HAP-1 (cell line): ENCODE data around the gene CYP4F22.
"Not testable (repeated sequence)": the region's sequence is repeated elsewhere in the genome, so short reads cannot be mapped to it uniquely, and the experiment has no call there.

Experiments used
- DNase-seq, 2 experiments: peaks; one replicate each; pipeline ENCODE4 v3.0.0-alpha.2; 2016 to 2020; ENCODE audit warnings: low spot score in 2 of 2
- H3K27me3 ChIP-seq: fragments of 250-450 bp; sonication (Bioruptor Pico); 2 replicates; pipeline ENCODE4 v1.5.1; 2020; ENCODE audit warnings: low read depth, mild to moderate bottlenecking, moderate library complexity
- H3K36me3 ChIP-seq: fragments of 250-450 bp; sonication (Bioruptor Pico); replicated peaks from 2 replicates; pipeline ENCODE4 v1.5.1; 2020; ENCODE audit warnings: mild to moderate bottlenecking
- H3K4me1 ChIP-seq: fragments of 250-450 bp; sonication (Bioruptor Pico); 2 replicates; pipeline ENCODE4 v1.5.1; 2020; ENCODE audit warnings: mild to moderate bottlenecking
- H3K4me3 ChIP-seq: fragments of 250-450 bp; sonication (Bioruptor Pico); 2 replicates; pipeline ENCODE4 v1.5.1; 2020; ENCODE audit warnings: mild to moderate bottlenecking, moderate library complexity
- H3K9me3 ChIP-seq: fragments of 250-450 bp; sonication (Bioruptor Pico); 2 replicates; pipeline ENCODE4 v1.5.1; 2020; ENCODE audit warnings: mild to moderate bottlenecking, moderate library complexity
- in situ Hi-C: fragments of 300-500 bp; cut with MboI; formaldehyde crosslinking; loops from 3 replicates; pipeline ENCODE4 v1.14.3; 2020; ENCODE audit warnings: low sequenced_read_pairs, inconsistent platforms, mixed read lengths

CYP4F22 gene

DNA sequence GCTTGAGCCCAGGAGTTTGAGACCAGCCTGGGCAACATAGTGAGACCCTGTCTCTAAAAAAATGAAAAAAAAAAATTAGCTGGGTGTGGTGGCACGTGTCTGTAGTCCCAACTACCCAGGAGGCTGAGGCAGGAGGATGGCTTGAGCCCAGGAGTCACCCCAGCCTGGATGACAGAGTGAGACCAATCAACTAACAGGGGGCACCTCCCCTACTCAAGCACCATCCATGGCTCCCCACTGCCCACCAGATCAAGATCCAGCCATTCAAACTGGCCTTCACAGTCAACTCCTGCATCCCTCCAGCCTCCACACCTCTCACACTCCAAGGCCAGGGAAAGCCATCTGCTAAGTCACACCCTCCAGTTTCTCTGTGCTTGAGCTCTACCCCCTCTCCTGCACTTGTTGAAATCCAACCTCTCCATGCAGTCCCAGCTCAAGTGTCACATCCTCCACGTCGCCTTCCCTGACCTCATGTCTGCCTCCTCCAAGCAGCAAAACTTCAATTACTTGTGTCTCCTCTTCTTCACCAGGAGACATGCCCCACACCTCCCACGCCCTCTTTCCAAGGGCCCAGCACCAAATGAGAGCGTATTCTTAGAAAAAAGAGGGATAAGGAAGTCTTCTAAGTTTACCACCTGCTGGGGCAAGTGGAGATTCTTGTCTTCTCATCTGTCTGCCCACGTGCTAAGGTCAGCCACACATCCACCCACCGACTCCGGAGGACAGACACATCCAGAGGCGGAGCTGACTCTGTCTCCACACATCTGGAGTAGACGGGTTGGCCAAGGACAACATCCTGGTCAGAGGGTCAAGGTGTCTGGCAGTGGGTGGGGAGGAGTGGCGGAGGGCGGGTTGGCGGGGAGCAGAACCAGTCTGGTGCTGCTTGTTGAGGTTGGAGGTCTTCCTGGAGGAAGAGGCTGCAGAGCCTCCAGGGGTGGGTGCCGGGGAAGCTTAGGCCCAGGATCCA is 974 bp upstream of the CYP4F22 start:
- Histone ChIP-seq H3K36me3 (no peaks in the 10 kb centered on the region), H3K27me3 (peaks cover 22% of the 10 kb centered on the region), H3K4me3 (no peak overlapping the region), H3K9me3 (no peaks in the 10 kb centered on the region), H3K4me1 (no peaks in the 10 kb centered on the region)
- in situ Hi-C loops, result no loop called here
- DNase-seq, result no peak

DNA sequence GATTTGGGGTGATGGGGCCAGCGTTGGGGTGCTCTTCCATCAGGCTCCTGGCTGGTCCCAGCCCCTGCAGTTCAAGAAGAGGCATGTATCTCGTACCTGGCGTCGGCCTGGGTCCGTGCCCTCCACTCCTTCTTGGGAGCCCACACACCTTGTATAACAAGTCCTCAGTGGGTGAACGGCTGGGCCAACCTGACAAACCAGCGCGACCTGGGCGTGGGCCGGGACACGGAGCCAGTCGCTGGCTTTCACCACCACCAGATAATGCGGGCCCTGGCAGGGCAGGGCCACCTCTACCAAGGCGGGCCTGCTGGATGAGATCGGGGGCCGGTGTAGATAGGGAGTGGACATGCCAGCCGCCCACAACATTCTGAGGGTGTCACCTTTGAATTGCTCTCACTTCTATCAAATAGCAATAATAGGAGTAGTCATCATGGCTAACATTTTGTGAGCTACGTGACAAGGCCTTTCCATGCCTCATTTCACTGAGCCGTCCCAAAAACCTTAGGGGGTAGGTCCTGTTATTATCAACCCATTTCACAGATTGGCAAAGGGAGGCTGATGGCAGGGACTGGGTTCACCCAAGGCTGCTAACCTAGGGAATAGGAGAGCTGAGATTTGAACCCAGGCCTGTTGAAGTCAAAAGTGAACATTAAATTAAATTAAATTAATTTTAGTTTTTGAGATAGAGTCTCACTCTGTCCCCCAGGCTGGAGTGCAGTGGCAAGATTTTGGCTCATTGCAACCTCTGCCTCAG is 3.5 kb downstream of the CYP4F22 start:
- no peak for DNase-seq
- in situ Hi-C loops, result no loop called here

DNA sequence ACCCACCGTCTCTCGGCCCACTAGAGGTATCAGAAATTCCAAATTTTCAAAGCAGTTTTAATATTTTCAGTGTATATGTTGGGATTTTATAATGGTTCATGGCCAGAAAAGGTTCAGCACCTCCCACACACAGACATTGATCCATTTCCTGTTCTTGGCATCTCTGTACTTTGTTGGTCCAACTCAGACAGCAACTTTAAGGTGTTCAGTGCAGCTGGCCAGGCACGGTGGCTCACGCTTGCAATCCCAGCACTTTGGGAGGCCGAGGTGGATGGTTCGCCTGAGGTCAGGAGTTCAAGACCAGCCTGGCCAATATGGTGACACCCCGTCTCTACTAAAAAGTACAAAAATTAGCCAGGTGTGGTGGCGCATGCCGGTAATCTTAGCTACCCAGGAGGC is 6.9 kb downstream of the CYP4F22 start:
- H3K36me3 ChIP-seq, in situ Hi-C loops, H3K4me1 ChIP-seq, H3K9me3 ChIP-seq, DNase-seq, H3K4me3 ChIP-seq, H3K27me3 ChIP-seq: not testable (repeated sequence)

More for the DNA sequence above, 3.5 kb downstream of the CYP4F22 start:
- H3K4me1 ChIP-seq, result no peaks in the 10 kb centered on the region
- peaks cover 22% of the 10 kb centered on the region for H3K27me3 ChIP-seq
- no peak overlapping the region for H3K4me3 ChIP-seq
- no peaks in the 10 kb centered on the region for H3K36me3 ChIP-seq
- H3K9me3 ChIP-seq, result no peaks in the 10 kb centered on the region

DNA sequence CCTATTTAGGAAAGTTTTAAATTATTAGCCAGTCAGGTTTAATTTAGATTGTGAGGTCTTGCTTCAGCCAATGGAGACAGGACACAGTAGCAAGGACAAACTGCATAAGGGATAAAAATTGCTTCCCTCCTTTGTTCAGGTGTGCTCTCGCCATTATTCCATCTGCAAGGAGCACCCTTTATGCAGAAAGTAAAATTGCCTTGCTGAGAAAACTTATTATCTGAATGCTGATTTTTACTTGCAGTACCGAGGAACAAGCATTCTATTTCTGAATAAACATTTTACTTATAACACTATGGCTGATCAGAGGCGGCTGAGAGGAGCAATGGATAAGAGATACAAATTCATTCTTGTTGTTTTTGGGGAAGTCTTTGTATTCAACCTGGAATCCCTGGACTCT is 8.0 kb downstream of the CYP4F22 start:
- no peaks in the 10 kb centered on the region for H3K27me3 ChIP-seq
- H3K4me1 ChIP-seq, result no peaks in the 10 kb centered on the region
- in situ Hi-C loops, result no loop called here
- H3K36me3 ChIP-seq, result no peaks in the 10 kb centered on the region
- no peak overlapping the region for H3K4me3 ChIP-seq
- DNase-seq, result no peak
- H3K9me3 ChIP-seq, result no peaks in the 10 kb centered on the region

DNA sequence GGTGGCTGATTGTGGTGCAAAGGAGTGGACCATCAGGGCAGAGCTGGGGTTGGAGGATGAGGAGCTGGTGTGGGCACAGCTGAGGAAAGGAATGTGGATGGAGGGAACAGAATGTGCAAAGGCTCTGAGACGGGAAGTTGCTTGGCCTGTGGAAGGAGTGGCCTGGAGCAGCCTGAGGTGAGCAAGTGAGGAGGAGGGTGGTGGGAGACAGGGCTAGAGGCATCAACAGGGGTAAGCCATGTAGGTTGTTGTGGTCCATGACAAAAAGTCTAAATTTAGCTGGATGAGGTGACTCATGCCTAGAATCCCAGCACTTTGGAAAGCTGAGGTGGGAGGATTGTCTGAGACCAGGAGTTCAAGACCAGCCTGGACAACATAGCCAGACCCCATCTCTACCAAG is 9.5 kb downstream of the CYP4F22 start:
- H3K27me3 ChIP-seq, result no peaks in the 10 kb centered on the region
- in situ Hi-C loops, result no loop called here
- H3K4me3 ChIP-seq, result no peak overlapping the region
- H3K9me3 ChIP-seq, result no peaks in the 10 kb centered on the region
- H3K36me3 ChIP-seq, result no peaks in the 10 kb centered on the region
- no peaks in the 10 kb centered on the region for H3K4me1 ChIP-seq
- DNase-seq, result no peak

DNA sequence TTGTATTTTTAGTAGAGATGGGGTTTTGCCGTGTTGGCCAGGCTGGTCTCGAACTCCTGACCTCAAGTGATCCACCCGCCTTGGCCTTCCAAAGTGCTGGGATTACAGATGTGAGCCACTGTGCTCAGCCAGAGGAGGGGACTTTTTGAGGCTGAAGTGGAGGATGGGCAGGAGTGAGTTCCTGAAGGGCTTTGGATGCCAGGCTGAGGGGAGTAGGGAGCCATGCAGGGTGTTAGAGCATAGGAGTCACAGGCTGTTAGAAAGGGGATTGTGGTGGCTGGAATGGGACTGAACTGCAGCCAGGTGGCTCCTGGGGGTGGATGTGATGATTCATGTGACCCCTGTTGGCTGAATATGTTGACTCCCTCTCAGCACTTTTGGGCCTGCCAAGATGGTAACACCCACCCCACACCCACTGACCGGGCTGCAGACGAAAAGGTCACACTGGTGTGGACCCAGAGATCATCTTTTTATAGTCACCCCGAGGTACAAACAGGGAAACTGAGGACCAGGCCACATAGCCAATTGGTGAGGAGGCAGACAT is 11.2 kb downstream of the CYP4F22 start:
- in situ Hi-C loops, result no loop called here
- H3K36me3 ChIP-seq, result no peaks in the 10 kb centered on the region
- no peak overlapping the region for H3K4me3 ChIP-seq
- H3K27me3 ChIP-seq, result no peaks in the 10 kb centered on the region
- no peaks in the 10 kb centered on the region for H3K4me1 ChIP-seq
- no peaks in the 10 kb centered on the region for H3K9me3 ChIP-seq
- no peak for DNase-seq

DNA sequence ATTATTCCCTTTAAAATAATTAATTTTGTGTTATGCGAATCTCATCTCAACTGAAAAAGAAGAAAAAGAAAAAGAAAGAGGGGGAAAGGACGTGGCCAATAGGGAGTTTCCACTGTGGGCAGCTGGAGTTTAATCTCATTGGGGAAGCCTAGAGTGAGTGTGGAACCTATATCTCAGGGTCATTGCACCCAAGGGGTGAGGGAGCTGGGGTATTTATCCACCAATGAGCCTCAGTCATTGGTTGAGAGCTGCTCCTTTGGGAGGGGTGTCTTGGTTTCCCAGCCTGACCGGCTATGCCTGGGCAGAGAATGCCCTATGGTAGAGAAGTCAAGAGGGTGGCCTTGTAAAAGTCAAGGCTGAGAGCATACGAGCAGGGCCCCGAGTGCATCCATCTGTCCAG is 16.5 kb downstream of the CYP4F22 start:
- Histone ChIP-seq H3K9me3 (no peaks in the 10 kb centered on the region), H3K36me3 (no peaks in the 10 kb centered on the region)

DNA sequence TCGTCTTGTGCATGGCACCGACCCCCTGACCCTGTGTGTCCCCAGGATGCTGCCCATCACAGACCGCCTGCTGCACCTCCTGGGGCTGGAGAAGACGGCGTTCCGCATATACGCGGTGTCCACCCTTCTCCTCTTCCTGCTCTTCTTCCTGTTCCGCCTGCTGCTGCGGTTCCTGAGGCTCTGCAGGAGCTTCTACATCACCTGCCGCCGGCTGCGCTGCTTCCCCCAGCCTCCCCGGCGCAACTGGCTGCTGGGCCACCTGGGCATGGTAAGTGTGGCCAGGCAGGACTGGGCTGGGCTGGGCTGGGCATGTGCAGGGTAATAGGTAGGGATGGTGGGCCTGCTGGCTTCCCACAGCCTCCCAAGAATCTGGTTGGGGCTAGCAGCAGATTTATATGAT is 17.0 kb downstream of the CYP4F22 start:
- H3K4me1 ChIP-seq, result no peaks in the 10 kb centered on the region
- in situ Hi-C loops, result no loop called here
- no peak overlapping the region for H3K4me3 ChIP-seq
- no peak for DNase-seq
- no peaks in the 10 kb centered on the region for H3K36me3 ChIP-seq
- no peaks in the 10 kb centered on the region for H3K9me3 ChIP-seq
- no peaks in the 10 kb centered on the region for H3K27me3 ChIP-seq

More for the DNA sequence above, 16.5 kb downstream of the CYP4F22 start:
- H3K4me1 ChIP-seq, result no peaks in the 10 kb centered on the region
- no peaks in the 10 kb centered on the region for H3K27me3 ChIP-seq
- no peak overlapping the region for H3K4me3 ChIP-seq
- no peak for DNase-seq
- in situ Hi-C loops, result no loop called here

DNA sequence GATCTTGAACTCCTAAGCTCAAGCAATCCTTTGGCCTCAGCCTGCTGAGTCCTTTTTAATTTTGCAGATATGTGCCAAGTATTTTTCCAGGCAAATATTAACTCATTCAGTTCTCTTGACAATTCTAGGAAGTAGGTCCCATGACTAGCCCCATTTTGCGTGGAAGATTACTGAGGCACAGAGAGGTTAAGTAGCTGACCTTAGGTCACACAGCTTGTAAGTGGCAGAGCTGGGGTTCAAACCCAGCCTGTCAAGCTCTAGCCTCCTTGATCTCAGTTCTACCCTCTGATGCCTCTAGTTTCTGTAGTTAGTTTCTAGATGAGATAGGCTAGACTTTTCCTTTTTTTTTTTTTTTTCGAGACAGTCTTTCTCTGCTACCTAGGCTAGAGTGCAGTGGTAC is 18.1 kb downstream of the CYP4F22 start:
- H3K9me3 ChIP-seq, result no peaks in the 10 kb centered on the region
- no peaks in the 10 kb centered on the region for H3K27me3 ChIP-seq

DNA sequence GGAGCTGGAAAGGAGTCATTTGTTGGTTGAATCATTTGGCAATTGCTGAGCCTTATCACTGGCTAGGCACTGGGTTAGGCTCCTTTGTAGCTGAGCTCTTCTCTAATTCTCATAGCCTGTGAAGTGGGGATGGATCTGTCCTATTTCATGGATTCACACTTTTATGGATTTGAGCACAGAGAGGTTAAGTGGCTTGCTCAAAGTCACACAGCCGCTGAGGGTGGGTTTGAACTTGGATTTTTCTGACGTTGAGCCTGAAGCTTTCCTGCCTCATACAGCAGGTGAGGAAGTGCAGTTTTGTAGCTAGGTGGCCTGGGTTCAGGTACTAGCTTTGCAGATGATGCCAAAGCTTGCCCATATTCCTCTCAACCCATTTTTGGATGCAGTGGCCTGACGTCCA is 19.4 kb downstream of the CYP4F22 start:
- Histone ChIP-seq H3K36me3 (no peaks in the 10 kb centered on the region), H3K4me3 (no peak overlapping the region), H3K9me3 (no peaks in the 10 kb centered on the region), H3K27me3 (no peaks in the 10 kb centered on the region), H3K4me1 (no peaks in the 10 kb centered on the region)
- DNase-seq, result no peak
- in situ Hi-C loops, result no loop called here

More for the DNA sequence above, 18.1 kb downstream of the CYP4F22 start:
- in situ Hi-C loops, result no loop called here
- no peak for DNase-seq
- Histone ChIP-seq H3K36me3 (no peaks in the 10 kb centered on the region), H3K4me3 (no peak overlapping the region), H3K4me1 (no peaks in the 10 kb centered on the region)

DNA sequence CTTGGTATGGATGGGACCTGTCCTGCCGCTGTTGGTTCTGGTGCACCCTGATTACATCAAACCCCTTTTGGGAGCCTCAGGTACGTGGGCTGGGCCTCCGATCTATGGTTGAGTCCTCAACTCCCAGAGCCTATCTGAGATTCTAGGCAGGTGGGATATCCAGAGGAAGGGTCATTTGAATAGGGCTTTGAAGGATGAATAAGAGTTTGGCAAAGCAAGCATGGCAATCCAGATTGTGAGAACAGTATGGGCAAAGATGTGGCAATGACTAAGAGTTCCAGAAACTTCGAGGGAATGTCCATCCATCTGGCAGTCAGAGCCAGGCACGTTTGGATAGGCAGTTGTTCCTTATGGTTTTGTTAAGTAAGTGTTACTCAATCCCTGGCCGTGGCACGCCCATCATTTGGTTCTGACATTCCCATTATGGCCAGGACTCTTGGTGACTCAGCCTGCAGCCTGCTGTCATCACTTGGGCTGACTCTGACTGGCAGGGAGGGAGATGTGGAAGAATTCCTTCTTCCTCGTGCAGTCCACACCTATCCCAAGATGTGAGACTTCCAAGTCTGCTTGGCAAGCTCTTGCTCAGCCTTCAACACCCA is 21.5 kb downstream of the CYP4F22 start:
- no peak overlapping the region for H3K4me3 ChIP-seq
- DNase-seq, result no peak
- no peaks in the 10 kb centered on the region for H3K9me3 ChIP-seq
- no peaks in the 10 kb centered on the region for H3K27me3 ChIP-seq
- H3K4me1 ChIP-seq, result no peaks in the 10 kb centered on the region
- no peaks in the 10 kb centered on the region for H3K36me3 ChIP-seq
- in situ Hi-C loops, result no loop called here

DNA sequence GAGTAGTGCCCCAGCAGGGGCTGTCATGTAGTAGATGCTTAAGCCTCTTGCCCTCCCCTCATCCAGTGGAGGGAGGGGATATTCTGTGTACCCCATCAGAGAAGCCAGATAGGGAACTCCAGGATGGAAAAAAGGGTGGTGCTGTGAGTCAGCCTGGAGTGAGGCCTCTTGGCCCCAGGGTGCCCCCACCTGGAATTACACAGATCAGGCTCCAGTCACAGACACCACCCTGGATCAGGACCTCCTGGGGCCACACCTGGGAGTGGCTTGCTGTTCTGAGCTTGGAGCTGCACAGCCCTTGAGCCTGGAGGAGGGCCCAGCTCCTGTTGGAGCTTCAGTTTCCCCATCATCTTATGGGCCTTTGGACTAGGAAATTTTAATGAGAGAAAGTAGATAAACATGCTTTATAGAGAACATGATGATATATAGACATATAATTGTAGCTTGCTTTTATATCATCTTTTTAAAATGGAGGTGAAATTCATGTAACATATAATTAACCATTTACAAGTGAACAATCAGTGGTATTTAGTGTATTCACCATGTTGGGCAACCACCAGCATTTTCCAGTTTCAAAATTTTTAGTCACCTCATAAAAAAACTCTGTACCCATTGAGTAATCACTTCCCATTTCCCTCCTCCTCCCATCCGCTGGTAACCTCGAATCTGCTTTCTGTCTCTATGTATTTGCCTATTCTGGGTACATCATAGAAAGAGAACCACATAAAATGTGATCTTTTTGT is 24.6 kb downstream of the CYP4F22 start:
- Histone ChIP-seq H3K9me3 (no peaks in the 10 kb centered on the region), H3K27me3 (no peaks in the 10 kb centered on the region), H3K36me3 (no peaks in the 10 kb centered on the region), H3K4me3 (no peak overlapping the region), H3K4me1 (no peaks in the 10 kb centered on the region)
- in situ Hi-C loops, result no loop called here
- no peak for DNase-seq

DNA sequence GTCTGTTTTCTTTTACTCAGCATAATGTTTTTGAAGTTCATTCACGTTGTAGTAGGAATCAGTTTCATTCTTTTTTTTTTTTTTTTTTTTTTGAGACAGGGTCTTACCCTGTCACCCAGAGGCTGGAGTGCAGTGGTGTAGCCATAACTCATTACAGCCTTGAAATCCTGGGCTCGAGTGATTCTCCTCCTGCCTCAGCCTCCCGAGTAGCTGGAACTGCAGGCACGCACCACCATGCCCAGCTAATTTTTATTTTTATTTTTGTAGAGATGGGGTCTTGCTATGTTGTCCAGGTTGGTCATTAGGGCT is 25.2 kb downstream of the CYP4F22 start:
- not testable (repeated sequence) for H3K4me3 ChIP-seq

More for the DNA sequence above, 25.2 kb downstream of the CYP4F22 start:
- H3K9me3 ChIP-seq, H3K4me1 ChIP-seq, in situ Hi-C loops, H3K27me3 ChIP-seq, H3K36me3 ChIP-seq, DNase-seq: not testable (repeated sequence)
